Osteoblast (primary cell): ENCODE results near the gene IFNA10. TPM values are rescaled to one million over a fixed set of nuclear protein-coding genes. Genes with fewer than 3 reads are reported as not detected.

Experiments
- small RNA-seq: library from RNA; depleted of rRNA; stranded (forward); fragments of <200 nt; gene quantifications from one replicate; pipeline ENCODE3, GENCODE V24; 2012
- total RNA-seq: library from RNA; depleted of rRNA; stranded (reverse); fragments of >200 nt; gene quantifications from 2 replicates; pipeline ENCODE4 v1.2.3, GENCODE V29; 2012

Gene IFNA10
- total RNA-seq, 1 donor = not detected

Small RNAs within 50 kb of the gene (small RNA-seq; reads per million reads assigned to genes)
- not detected for gene RF00019

Other genes starting within 250 kb of the IFNA10 start
- gene HACD4, start 175.5 kb downstream of the IFNA10 start, total RNA-seq = 6.8 and 8.3 TPM in 2 replicates
- not detected in 2 replicates for gene IFNB1, start 129.2 kb downstream of the IFNA10 start, total RNA-seq
- gene IFNW1, start 65.3 kb downstream of the IFNA10 start, total RNA-seq = not detected in 2 replicates
- not detected in 2 replicates for gene IFNA21, start 40.5 kb downstream of the IFNA10 start, total RNA-seq
- not detected in 2 replicates for gene IFNA4, start 19.6 kb downstream of the IFNA10 start, total RNA-seq
- not detected in 2 replicates for gene IFNA7, start 4.9 kb downstream of the IFNA10 start, total RNA-seq
- gene IFNA16, start 10.2 kb upstream of the IFNA10 start, total RNA-seq = not detected in 2 replicates
- not detected in 2 replicates for gene IFNA17, start 21.1 kb upstream of the IFNA10 start, total RNA-seq
- not detected in 2 replicates for gene IFNA14, start 32.9 kb upstream of the IFNA10 start, total RNA-seq
- gene IFNA5, start 98.2 kb upstream of the IFNA10 start, total RNA-seq = not detected in 2 replicates
- 35.9 and 38.4 TPM in 2 replicates for gene KLHL9, start 128.3 kb upstream of the IFNA10 start, total RNA-seq
- gene IFNA6, start 143.7 kb upstream of the IFNA10 start, total RNA-seq = not detected in 2 replicates
- gene IFNA13, start 160.9 kb upstream of the IFNA10 start, total RNA-seq = not detected in 2 replicates
- gene IFNA2, start 178.3 kb upstream of the IFNA10 start, total RNA-seq = not detected in 2 replicates
- not detected in 2 replicates for gene IFNA8, start 202.0 kb upstream of the IFNA10 start, total RNA-seq
- gene IFNA1, start 233.3 kb upstream of the IFNA10 start, total RNA-seq = not detected in 2 replicates